WERI-Rb-1 (cell line): ENCODE results near the gene GRAMD2B.
"Not testable (repeated sequence)": the region's sequence is repeated elsewhere in the genome, so short reads cannot be mapped to it uniquely, and the experiment has no call there.

ENCODE experiments used
- DNase-seq: peaks from one replicate; pipeline ENCODE4 v3.0.0-alpha.2; 2020
- H3K27ac ChIP-seq: fragments of 250-450 bp; sonication (Bioruptor Pico); 2 replicates; pipeline ENCODE4 v1.5.1; 2020; ENCODE audit warnings: mild to moderate bottlenecking, moderate library complexity
- H3K27me3 ChIP-seq: fragments of 250-450 bp; sonication (Bioruptor Pico); 2 replicates; pipeline ENCODE4 v1.5.1; 2021; ENCODE audit warnings: mild to moderate bottlenecking, low read depth, moderate library complexity; ENCODE audit not compliant: insufficient read depth, severe bottlenecking
- H3K36me3 ChIP-seq: fragments of 250-450 bp; sonication (Bioruptor Pico); 2 replicates; pipeline ENCODE4 v1.5.1; 2020; ENCODE audit warnings: mild to moderate bottlenecking, moderate library complexity
- H3K4me3 ChIP-seq: 2 replicates; pipeline ENCODE4 v1.5.1; 2011; ENCODE audit warnings: low read depth, mild to moderate bottlenecking, control low read depth, low read length
- H3K9me3 ChIP-seq: fragments of 250-450 bp; sonication (Bioruptor Pico); 2 replicates; pipeline ENCODE4 v1.5.1; 2021; ENCODE audit warnings: mild to moderate bottlenecking, moderate library complexity; ENCODE audit not compliant: severe bottlenecking
- CTCF ChIP-seq: IDR thresholded peaks from 2 replicates; pipeline ENCODE4 v1.5.1; 2011; ENCODE audit warnings: low read depth, mild to moderate bottlenecking, control low read depth, inconsistent platforms, low read length

Gene GRAMD2B

GRCh38 chr5:126469536-126470316, 46.5 kb downstream of the GRAMD2B start:
- TF ChIP-seq CTCF: no peak
- H3K4me3 ChIP-seq: no peak overlapping the region
- no peaks in the 10 kb centered on the region for H3K27me3 ChIP-seq
- H3K9me3 ChIP-seq: no peaks in the 10 kb centered on the region
- no peaks in the 10 kb centered on the region for H3K36me3 ChIP-seq
- no peak for DNase-seq
- no peak overlapping the region for H3K27ac ChIP-seq

GRCh38 chr5:126470529-126470928, 47.3 kb downstream of the GRAMD2B start:
- not testable (repeated sequence) for H3K27ac ChIP-seq

GRCh38 chr5:126471247-126471646, 48.0 kb downstream of the GRAMD2B start:
- Histone ChIP-seq H3K27me3 (no peaks in the 10 kb centered on the region), H3K36me3 (no peaks in the 10 kb centered on the region)
- no peak for TF ChIP-seq CTCF

More at GRCh38 chr5:126470529-126470928, 47.3 kb downstream of the GRAMD2B start:
- H3K4me3 ChIP-seq, H3K9me3 ChIP-seq, H3K27me3 ChIP-seq, H3K36me3 ChIP-seq, DNase-seq: not testable (repeated sequence)

GRCh38 chr5:126471875-126472537, 48.8 kb downstream of the GRAMD2B start:
- no peak for DNase-seq
- Histone ChIP-seq H3K9me3 (no peaks in the 10 kb centered on the region), H3K27me3 (no peaks in the 10 kb centered on the region), H3K36me3 (no peaks in the 10 kb centered on the region), H3K4me3 (no peak overlapping the region), H3K27ac (no peak overlapping the region)
- no peak for TF ChIP-seq CTCF

More at GRCh38 chr5:126471247-126471646, 48.0 kb downstream of the GRAMD2B start:
- Histone ChIP-seq H3K27ac (no peak overlapping the region), H3K9me3 (no peaks in the 10 kb centered on the region), H3K4me3 (no peak overlapping the region)
- no peak for DNase-seq

GRCh38 chr5:126472538-126472889, 49.3 kb downstream of the GRAMD2B start:
- no peak overlapping the region for H3K27ac ChIP-seq
- no peaks in the 10 kb centered on the region for H3K36me3 ChIP-seq
- H3K27me3 ChIP-seq: no peaks in the 10 kb centered on the region
- no peaks in the 10 kb centered on the region for H3K9me3 ChIP-seq
- no peak overlapping the region for H3K4me3 ChIP-seq
- no peak for TF ChIP-seq CTCF
- no peak for DNase-seq

GRCh38 chr5:126477294-126478117, 54.3 kb downstream of the GRAMD2B start:
- Histone ChIP-seq H3K27me3 (no peaks in the 10 kb centered on the region), H3K27ac (no peak overlapping the region), H3K9me3 (no peaks in the 10 kb centered on the region), H3K4me3 (no peak overlapping the region), H3K36me3 (no peaks in the 10 kb centered on the region)
- DNase-seq: no peak
- no peak for TF ChIP-seq CTCF
